Testis (tissue), 3 donors: ENCODE results near the gene P2RY8. TPM values are rescaled to one million over a fixed set of nuclear protein-coding genes. Genes with fewer than 3 reads are reported as not detected.

Experiments used
- DNase-seq: peaks from one replicate; pipeline ENCODE4 v3.0.0-alpha.2; 2019
- H3K27ac ChIP-seq, 2 donors: fragments of 200-600 bp; sonication (generic); one replicate each; pipeline ENCODE4 v1.5.1; 2019
- H3K27me3 ChIP-seq: fragments of 200-600 bp; sonication (generic); one replicate; pipeline ENCODE4 v1.5.1; 2019
- H3K36me3 ChIP-seq: fragments of 200-600 bp; sonication (generic); one replicate; pipeline ENCODE4 v1.5.1; 2017; ENCODE audit warnings: low read depth; ENCODE audit errors: missing control alignments
- H3K4me1 ChIP-seq: fragments of 200-600 bp; sonication (generic); one replicate; pipeline ENCODE4 v1.5.1; 2019
- H3K4me3 ChIP-seq, 2 donors: fragments of 200-600 bp; sonication (generic); one replicate each; pipeline ENCODE4 v1.5.1; 2017 to 2019
- H3K9me3 ChIP-seq: fragments of 200-600 bp; sonication (generic); one replicate; pipeline ENCODE4 v1.5.1; 2017
- POLR2A ChIP-seq: fragments of 450-650 bp; IDR thresholded peaks from one replicate; pipeline ENCODE4 v1.6.1; 2017; ENCODE audit warnings: antibody characterized with exemption, mild to moderate bottlenecking, moderate library complexity
- WGBS, 2 donors: methylation state at CpG; one replicate each; pipeline ENCODE4 v1.1.5; 2018; 5-methylcytosine and 5-hydroxymethylcytosine counted together
- intact Hi-C: fragments of 100-400 bp; cut with DNase I; formaldehyde crosslinking; loops from one replicate; pipeline ENCODE4 v1.15.1; 2023; ENCODE audit warnings: low total_unique reads
- polyA plus RNA-seq: library from polyadenylated mRNA; stranded (reverse); fragments of 350-450 nt; fragmentation: Illumina TruSeq; extraction: RNeasy Lipid Tissue Mini Kit (QIAGEN cat#74804); gene quantifications from one replicate; pipeline ENCODE4 v1.2.3, GENCODE V29; 2014; ENCODE audit warnings: low read depth, low replicate concordance; ENCODE audit not compliant: insufficient read depth
- total RNA-seq, 2 donors: library from RNA; depleted of rRNA; stranded (reverse); fragments of >200 nt; gene quantifications; one replicate each; pipeline ENCODE4 v1.2.3, GENCODE V29; 2016
- TF ChIP-seq, protein P1 (sequence below), 3 experiments: fragments of 450-650 bp in 2 of 3; fragments of 200-600 bp in 1 of 3; sonication (generic) in 1 of 3; IDR thresholded peaks; one replicate each; pipeline ENCODE4 v1.5.1; 2016 to 2019; ENCODE audit warnings: antibody characterized with exemption in 3 of 3, mild to moderate bottlenecking in 2 of 3, moderate library complexity in 1 of 3

The P2RY8 gene
- total and polyA plus RNA-seq, 3 donors from 2014 or later: 0.24 to 1.1 (median 0.50) TPM

DNA sequence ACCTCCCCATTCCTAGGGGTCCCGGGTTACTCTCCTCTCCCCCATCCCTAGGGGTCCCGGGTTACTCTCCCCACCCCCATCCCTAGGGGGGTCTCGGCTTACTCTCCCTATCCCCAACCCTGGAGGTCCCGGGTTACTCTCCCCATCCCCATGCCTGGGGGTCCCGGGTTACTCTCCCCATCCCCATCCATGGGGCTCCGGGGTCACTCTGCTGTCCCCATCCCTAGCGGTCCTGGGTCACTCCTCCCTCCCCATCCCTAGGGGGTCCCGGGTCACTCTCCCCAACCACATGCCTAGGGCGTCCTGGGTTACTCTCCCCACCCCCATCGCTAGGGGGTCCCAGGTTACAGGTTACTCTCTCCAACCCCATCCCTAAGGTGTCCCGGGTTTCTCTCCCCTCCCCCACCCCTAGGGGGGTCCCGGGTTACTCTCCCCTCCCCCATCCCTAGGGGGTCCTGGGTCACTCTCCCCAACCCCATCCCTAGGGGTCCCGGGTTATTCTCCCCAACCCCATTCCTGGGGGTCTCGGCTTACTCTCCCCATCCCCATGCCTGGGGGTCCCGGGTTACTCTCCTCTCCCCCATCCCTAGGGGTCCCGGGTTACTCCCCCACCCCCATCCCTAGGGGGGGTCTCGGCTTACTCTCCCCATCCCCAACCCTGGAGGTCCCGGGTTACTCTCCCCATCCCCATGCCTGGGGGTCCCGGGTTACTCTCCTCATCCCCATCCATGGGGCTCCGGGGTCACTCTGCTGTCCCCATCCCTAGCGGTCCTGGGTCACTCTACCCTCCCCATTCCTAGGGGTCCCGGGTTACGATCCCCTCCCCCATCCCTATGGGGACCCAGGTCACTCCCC lies 85.1 kb downstream of the P2RY8 start:
- Histone ChIP-seq H3K27me3 (no peaks in the 10 kb centered on the region), H3K27ac (peak overlapping the region; percentile 64 to 96), H3K4me1 (peaks cover 16% of the 10 kb centered on the region), H3K36me3 (no peaks in the 10 kb centered on the region), H3K4me3 (peak overlapping the region; percentile 82 to 91), H3K9me3 (no peaks in the 10 kb centered on the region)
- intact Hi-C loops: loop anchor here (10.0 kb wide), 1 partner anchor 143 kb away; the partner anchor contains the start of gene AKAP17A
- TF ChIP-seq POLR2A: no peak
- TF ChIP-seq, protein P1, sequence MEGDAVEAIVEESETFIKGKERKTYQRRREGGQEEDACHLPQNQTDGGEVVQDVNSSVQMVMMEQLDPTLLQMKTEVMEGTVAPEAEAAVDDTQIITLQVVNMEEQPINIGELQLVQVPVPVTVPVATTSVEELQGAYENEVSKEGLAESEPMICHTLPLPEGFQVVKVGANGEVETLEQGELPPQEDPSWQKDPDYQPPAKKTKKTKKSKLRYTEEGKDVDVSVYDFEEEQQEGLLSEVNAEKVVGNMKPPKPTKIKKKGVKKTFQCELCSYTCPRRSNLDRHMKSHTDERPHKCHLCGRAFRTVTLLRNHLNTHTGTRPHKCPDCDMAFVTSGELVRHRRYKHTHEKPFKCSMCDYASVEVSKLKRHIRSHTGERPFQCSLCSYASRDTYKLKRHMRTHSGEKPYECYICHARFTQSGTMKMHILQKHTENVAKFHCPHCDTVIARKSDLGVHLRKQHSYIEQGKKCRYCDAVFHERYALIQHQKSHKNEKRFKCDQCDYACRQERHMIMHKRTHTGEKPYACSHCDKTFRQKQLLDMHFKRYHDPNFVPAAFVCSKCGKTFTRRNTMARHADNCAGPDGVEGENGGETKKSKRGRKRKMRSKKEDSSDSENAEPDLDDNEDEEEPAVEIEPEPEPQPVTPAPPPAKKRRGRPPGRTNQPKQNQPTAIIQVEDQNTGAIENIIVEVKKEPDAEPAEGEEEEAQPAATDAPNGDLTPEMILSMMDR (IDR thresholded peaks at IDR 0.05): no peak
- peak; percentile 11 for DNase-seq
- 18 to 24% methylated on average over 23 of the region's 23 CpGs for WGBS, 2 donors

DNA sequence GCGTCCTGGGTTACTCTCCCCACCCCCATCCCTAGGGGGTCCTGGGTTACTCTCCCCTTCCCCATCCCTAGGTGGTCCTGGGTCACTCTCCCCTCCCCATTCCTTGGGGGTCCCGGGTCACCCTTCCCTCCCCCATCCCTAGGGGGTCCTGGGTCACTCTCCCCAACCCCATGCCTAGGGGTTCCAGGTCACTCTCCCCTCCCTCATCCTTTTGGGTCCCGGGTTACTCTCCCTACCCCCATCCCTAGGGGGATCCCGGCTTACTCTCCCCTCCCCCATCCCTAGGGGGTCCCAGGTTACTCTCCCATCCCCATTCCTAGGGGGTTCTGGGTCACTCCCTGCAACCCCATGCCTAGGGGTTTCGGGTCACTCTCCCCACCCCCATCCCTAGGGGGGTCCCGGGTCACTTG lies 85.7 kb downstream of the P2RY8 start:
- intact Hi-C loops: loop anchor here (10.0 kb wide), 1 partner anchor 144 kb away; the partner anchor contains the start of gene AKAP17A
- 67 to 68% methylated on average over 6 of the region's 6 CpGs for WGBS, 2 donors
- TF ChIP-seq, protein P1 (IDR thresholded peaks at IDR 0.05): no peak
- TF ChIP-seq POLR2A: no peak
- Histone ChIP-seq H3K4me3 (peak overlapping the region in 1 of 2 donors; percentile 91), H3K9me3 (no peaks in the 10 kb centered on the region), H3K27me3 (no peaks in the 10 kb centered on the region), H3K4me1 (peaks cover 16% of the 10 kb centered on the region), H3K36me3 (no peaks in the 10 kb centered on the region), H3K27ac (peak overlapping the region in 1 of 2 donors; percentile 64)
- DNase-seq: no peak

DNA sequence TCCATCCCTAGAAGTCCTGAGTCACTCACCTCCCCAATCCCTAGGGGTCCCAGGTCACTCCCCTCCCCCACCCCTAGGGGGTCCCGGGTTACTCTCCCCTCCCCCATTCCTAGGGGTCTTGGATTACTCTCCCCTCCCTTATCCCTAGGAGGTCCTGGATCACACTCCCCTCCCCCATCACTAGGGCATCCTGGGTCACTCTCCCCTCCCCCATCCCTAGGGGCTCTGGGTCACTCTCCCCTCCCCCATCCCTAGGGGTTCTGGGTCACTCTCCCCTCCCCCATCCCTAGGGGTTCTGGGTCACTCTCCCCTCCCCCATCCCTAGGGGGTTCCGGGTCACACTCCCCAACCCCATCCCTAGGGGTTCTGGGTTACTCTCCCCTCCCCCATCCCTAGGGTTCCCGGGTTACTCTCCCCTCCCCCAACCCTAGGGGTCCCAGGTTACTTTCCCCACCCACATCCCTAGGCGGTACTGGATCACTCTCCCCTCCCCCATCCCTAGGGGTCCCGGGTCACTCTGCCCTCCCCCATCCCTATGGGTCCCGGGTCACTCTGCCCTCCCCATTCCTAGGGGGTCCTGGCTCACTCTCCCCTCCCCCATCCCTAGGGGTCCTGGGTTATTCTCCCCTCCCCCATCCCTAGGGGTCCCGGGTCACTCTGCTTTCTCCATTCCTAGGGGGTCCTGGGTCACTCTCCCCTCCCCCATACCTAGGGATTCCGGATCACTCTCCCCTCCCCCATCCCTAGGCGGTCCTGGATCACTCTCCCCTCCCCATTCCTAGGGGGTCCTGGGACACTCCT lies 86.4 kb downstream of the P2RY8 start:
- Histone ChIP-seq H3K27ac (no peak overlapping the region), H3K27me3 (no peaks in the 10 kb centered on the region), H3K4me3 (no peak overlapping the region), H3K9me3 (no peaks in the 10 kb centered on the region), H3K4me1 (peaks cover 16% of the 10 kb centered on the region), H3K36me3 (no peaks in the 10 kb centered on the region)
- 69 to 76% methylated on average over 9 of the region's 9 CpGs for WGBS, 2 donors
- TF ChIP-seq, protein P1 (IDR thresholded peaks at IDR 0.05): no peak
- TF ChIP-seq POLR2A: no peak
- peak; percentile 11 for DNase-seq
- intact Hi-C loops: loop anchor here (10.0 kb wide), 1 partner anchor 144 kb away; the partner anchor contains the start of gene AKAP17A

DNA sequence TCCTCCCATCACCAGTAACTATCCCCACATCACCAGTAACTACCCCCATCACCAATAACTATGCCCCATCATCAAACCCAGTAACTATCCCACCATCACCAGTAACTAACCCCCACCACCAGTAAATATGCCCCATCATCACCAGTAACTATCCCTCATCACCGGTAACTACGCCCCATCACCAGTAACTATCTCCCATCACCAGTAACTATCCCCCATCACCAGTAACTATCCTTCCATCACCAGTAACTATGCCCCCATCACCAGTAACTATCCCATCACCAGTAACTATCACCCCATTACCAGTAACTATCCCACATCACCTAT lies 87.2 kb downstream of the P2RY8 start:
- WGBS, 2 donors: 94 to 98% methylated on average over 2 of the region's 2 CpGs
- peaks cover 16% of the 10 kb centered on the region for H3K4me1 ChIP-seq
- no peaks in the 10 kb centered on the region for H3K36me3 ChIP-seq
- H3K27me3 ChIP-seq: no peaks in the 10 kb centered on the region
- intact Hi-C loops: loop anchor here (10.0 kb wide), 2 partner anchors 55 to 145 kb away; partner anchors contain the start of genes AKAP17A and SLC25A6
- no peak overlapping the region for H3K4me3 ChIP-seq
- DNase-seq: no peak
- H3K27ac ChIP-seq: no peak overlapping the region
- no peaks in the 10 kb centered on the region for H3K9me3 ChIP-seq
- TF ChIP-seq, protein P1 (IDR thresholded peaks at IDR 0.05): no peak
- no peak for TF ChIP-seq POLR2A
